ENCODE results near the gene SLC41A1. TPM values are rescaled to one million over a fixed set of nuclear protein-coding genes. Genes with fewer than 3 reads are reported as not detected.

The SLC41A1 gene
- total RNA-seq, 2 donors from 2014 or later, result 27.7 to 56.8 TPM

- no peak for ATAC-seq (replicated peaks)
- H3K36me3 Mint-ChIP-seq (ENCODE audit: low read depth), result peaks cover 38% of the 10 kb centered on the region
- H3K9me3 Mint-ChIP-seq, result no peaks in the 10 kb centered on the region
- peak overlapping the region; percentile 8 for H3K27ac Mint-ChIP-seq
- H3K4me3 Mint-ChIP-seq, result no peak overlapping the region
- no peaks in the 10 kb centered on the region for H3K27me3 Mint-ChIP-seq
- peaks cover 16% of the 10 kb centered on the region for H3K4me1 Mint-ChIP-seq
These were observed 71.3 kb downstream of the SLC41A1 start for GRCh38 chr1:205741681-205742080.

- no peak for ATAC-seq (replicated peaks)
- Mint-ChIP-seq H3K4me3 (no peak overlapping the region), H3K36me3 (ENCODE audit: low read depth) (peaks cover 38% of the 10 kb centered on the region), H3K27ac (no peak overlapping the region), H3K9me3 (no peaks in the 10 kb centered on the region), H3K4me1 (peaks cover 10% of the 10 kb centered on the region), H3K27me3 (no peaks in the 10 kb centered on the region)
These were observed 73.4 kb downstream of the SLC41A1 start for GRCh38 chr1:205739348-205740160.

Other genes with a start within 250 kb of the SLC41A1 start
- gene ELK4, start 181.2 kb downstream of the SLC41A1 start, total RNA-seq, result 10 to 100 TPM; 72.9 to 76.4 TPM
- under 1 TPM; 0.37 to 0.63 TPM for gene SLC45A3, start 132.7 kb downstream of the SLC41A1 start, total RNA-seq
- gene NUCKS1, start 63.0 kb downstream of the SLC41A1 start, total RNA-seq, result 100 to 1,000 TPM; 102 to 110 TPM
- gene RAB29, start 37.7 kb downstream of the SLC41A1 start, total RNA-seq, result 10 to 100 TPM; 31.9 to 40.4 TPM
- under 1 TPM; 0.32 TPM for gene PM20D1, start 36.9 kb upstream of the SLC41A1 start, total RNA-seq
- not detected for gene SLC26A9, start 130.3 kb upstream of the SLC41A1 start, total RNA-seq
- gene RAB7B, start 190.2 kb upstream of the SLC41A1 start, total RNA-seq, result not detected
- gene CTSE, start 210.7 kb upstream of the SLC41A1 start, total RNA-seq, result not detected
- not detected for gene RHEX, start 240.0 kb upstream of the SLC41A1 start, total RNA-seq

Measured in activated T-helper 17 cell treated with anti-CD3 and anti-CD28 coated beads, Interleukin-2, amount 50 U/mL, for 72 hours (primary cell).